GM12872 (cell line): ENCODE measurements around the gene SWI5.

Source experiments
- CTCF ChIP-seq: IDR thresholded peaks from 3 replicates; pipeline ENCODE4 v1.5.1; 2011; ENCODE audit warnings: low read depth, mild to moderate bottlenecking, low read length, moderate library complexity; ENCODE audit not compliant: insufficient read depth

Gene SWI5

DNA sequence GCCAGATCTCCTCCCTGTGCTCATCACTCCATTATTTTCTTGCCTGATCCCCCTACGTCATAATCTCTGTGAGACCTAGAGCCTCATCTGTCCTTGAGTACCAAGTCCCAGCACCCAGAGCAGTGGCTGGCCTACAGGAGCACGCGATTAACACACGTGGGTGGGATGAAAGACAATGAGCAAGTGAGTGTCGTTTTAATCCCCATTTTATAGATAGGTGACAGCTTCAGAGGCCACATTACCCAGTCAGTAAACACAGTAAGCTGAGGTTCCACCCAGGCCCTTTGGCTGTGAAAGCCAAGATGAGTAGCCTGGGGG is 28.9 kb downstream of the SWI5 start:
- TF ChIP-seq CTCF = no peak

GRCh38 chr9:128309551-128309950 is 33.5 kb downstream of the SWI5 start:
- no peak for TF ChIP-seq CTCF

- no peak for TF ChIP-seq CTCF
Measured at GRCh38 chr9:128310461-128310860, 34.4 kb downstream of the SWI5 start.

- TF ChIP-seq CTCF = no peak
Measured at GRCh38 chr9:128314697-128315096, 38.6 kb downstream of the SWI5 start.

GRCh38 chr9:128316421-128316820 is 40.3 kb downstream of the SWI5 start:
- no peak for TF ChIP-seq CTCF

GRCh38 chr9:128317629-128318028 is 41.6 kb downstream of the SWI5 start:
- no peak for TF ChIP-seq CTCF

DNA sequence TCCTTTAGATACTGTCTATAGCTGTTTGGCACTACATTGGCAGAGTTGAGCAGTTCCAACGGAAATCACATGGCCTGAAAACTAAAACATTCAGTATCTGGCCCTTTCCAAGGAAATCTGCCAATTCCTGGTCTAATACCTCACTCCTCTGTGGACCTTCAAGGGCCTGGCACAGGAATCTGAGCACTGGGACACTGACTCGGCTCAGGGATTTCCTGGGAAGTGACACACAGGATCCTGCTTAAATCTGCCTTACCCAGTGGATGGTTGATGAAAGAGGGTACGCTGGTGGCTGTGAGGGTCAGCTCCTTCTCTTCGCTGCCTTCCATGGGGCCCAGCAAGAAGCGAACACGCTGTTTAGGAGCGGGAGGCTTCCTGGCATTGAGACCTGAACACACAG is 45.3 kb downstream of the SWI5 start:
- TF ChIP-seq CTCF = no peak

DNA sequence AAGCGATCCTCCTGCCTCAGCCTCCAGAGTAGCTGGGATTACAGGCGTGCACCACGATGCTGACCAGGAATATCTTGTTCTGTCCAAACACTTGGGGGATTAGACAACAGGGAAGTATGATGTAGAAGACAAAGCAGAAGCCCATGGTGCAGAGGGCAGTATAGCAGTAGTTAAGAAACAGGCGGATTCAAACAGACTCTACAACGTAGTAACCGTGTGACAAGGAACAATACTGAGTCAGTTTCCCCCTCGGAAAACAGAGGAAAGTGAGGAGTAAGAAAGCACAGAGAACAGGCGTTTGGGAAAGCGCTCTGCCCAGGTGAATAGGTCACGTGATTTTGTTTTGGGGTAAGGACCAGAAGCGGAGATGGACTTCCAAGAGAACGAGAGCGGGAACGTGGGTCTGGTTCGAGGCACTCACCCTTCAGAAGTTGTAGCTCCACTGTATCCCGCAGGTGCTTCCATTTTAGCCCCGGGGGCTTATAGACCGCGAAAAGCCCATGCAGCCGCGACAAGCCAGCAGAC is 45.9 kb downstream of the SWI5 start:
- TF ChIP-seq CTCF = no peak
